ENCODE data around the gene CASQ2.

The CASQ2 gene

GRCh38 chr1:115694805-115695204 is 73.7 kb downstream of the CASQ2 start:
- no peak for DNase-seq (ENCODE audit: low spot score)

GRCh38 chr1:115692224-115692623 is 76.3 kb downstream of the CASQ2 start:
- DNase-seq (ENCODE audit: low spot score): no peak

- no peak for DNase-seq (ENCODE audit: low spot score)
Measured at GRCh38 chr1:115690972-115691371, 77.5 kb downstream of the CASQ2 start.

- DNase-seq (ENCODE audit: low spot score): no peak
Measured at GRCh38 chr1:115687744-115688143, 80.8 kb downstream of the CASQ2 start.

- DNase-seq (ENCODE audit: low spot score): no peak
Measured at GRCh38 chr1:115685029-115685705, 83.3 kb downstream of the CASQ2 start.

- no peak for DNase-seq (ENCODE audit: low spot score)
Measured at GRCh38 chr1:115682792-115683191, 85.7 kb downstream of the CASQ2 start.

GRCh38 chr1:115680730-115681111 is 87.8 kb downstream of the CASQ2 start:
- no peak for DNase-seq (ENCODE audit: low spot score)

GRCh38 chr1:115679141-115679611 is 89.3 kb downstream of the CASQ2 start:
- DNase-seq (ENCODE audit: low spot score): no peak

- DNase-seq (ENCODE audit: low spot score): no peak
Measured at GRCh38 chr1:115678141-115678540, 90.4 kb downstream of the CASQ2 start.

- no peak for DNase-seq (ENCODE audit: low spot score)
Measured at GRCh38 chr1:115677565-115677964, 90.9 kb downstream of the CASQ2 start.

- no peak for DNase-seq (ENCODE audit: low spot score)
Measured at GRCh38 chr1:115677182-115677555, 91.3 kb downstream of the CASQ2 start.

- DNase-seq (ENCODE audit: low spot score): no peak
Measured at GRCh38 chr1:115676498-115677181, 91.9 kb downstream of the CASQ2 start.

- DNase-seq (ENCODE audit: low spot score): no peak
Measured at GRCh38 chr1:115672224-115673009, 96.1 kb downstream of the CASQ2 start.

- DNase-seq (ENCODE audit: low spot score): peak; percentile 81
Measured at GRCh38 chr1:115671176-115671934, 97.2 kb downstream of the CASQ2 start.

GRCh38 chr1:115670476-115671175 is 97.9 kb downstream of the CASQ2 start:
- no peak for DNase-seq (ENCODE audit: low spot score)

- no peak for DNase-seq (ENCODE audit: low spot score)
Measured at GRCh38 chr1:115669886-115670285, 98.6 kb downstream of the CASQ2 start.

- DNase-seq (ENCODE audit: low spot score): peak; percentile 81
Measured at GRCh38 chr1:115669002-115669673, 99.4 kb downstream of the CASQ2 start.

- no peak for DNase-seq (ENCODE audit: low spot score)
Measured at GRCh38 chr1:115668579-115668978, 99.9 kb downstream of the CASQ2 start.

- no peak for DNase-seq (ENCODE audit: low spot score)
Measured at GRCh38 chr1:115666702-115667101, 101.8 kb downstream of the CASQ2 start.

GRCh38 chr1:115666206-115666605 is 102.3 kb downstream of the CASQ2 start:
- no peak for DNase-seq (ENCODE audit: low spot score)
